Ovary (tissue), 3 donors: ENCODE measurements around the gene PRSS2.
"Not testable (repeated sequence)": the region's sequence is repeated elsewhere in the genome, so short reads cannot be mapped to it uniquely, and the experiment has no call there.

Experiments
- POLR2A ChIP-seq: fragments of 450-650 bp; IDR thresholded peaks from one replicate; pipeline ENCODE4 v1.6.1; 2017; ENCODE audit warnings: antibody characterized with exemption, mild to moderate bottlenecking, moderate library complexity
- TF ChIP-seq, protein P1 (sequence below), 3 donors: fragments of 450-650 bp in 2 of 3; fragments of 200-600 bp in 1 of 3; IDR thresholded peaks; one replicate each; pipeline versions ENCODE4 v1.5.1 to v1.8.0; 2016 to 2022; ENCODE audit warnings: antibody characterized with exemption in 3 of 3, mild to moderate bottlenecking in 1 of 3
- donor health status: DM: no; HTN: no; CAD: no.

DNA sequence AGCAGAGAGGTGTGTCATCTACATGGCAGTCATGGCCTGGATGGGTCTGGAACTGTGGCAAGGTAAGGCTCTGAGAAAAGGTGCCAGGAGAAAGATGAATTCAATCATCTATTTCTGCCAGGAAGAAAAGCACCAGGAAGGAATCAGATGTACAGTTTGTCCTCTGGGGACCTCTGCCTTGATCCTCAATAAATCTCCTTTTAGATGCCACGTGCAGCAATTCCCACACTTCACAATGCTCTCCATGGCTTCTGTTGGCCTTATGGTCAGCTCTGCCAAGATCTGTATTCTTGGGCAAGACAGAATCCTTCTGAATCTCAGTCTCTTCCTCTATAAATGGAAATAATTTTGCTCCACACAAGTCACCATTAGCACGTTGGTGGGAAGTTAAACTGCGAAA, 1.9 kb upstream of the PRSS2 start:
- TF ChIP-seq, protein P1, sequence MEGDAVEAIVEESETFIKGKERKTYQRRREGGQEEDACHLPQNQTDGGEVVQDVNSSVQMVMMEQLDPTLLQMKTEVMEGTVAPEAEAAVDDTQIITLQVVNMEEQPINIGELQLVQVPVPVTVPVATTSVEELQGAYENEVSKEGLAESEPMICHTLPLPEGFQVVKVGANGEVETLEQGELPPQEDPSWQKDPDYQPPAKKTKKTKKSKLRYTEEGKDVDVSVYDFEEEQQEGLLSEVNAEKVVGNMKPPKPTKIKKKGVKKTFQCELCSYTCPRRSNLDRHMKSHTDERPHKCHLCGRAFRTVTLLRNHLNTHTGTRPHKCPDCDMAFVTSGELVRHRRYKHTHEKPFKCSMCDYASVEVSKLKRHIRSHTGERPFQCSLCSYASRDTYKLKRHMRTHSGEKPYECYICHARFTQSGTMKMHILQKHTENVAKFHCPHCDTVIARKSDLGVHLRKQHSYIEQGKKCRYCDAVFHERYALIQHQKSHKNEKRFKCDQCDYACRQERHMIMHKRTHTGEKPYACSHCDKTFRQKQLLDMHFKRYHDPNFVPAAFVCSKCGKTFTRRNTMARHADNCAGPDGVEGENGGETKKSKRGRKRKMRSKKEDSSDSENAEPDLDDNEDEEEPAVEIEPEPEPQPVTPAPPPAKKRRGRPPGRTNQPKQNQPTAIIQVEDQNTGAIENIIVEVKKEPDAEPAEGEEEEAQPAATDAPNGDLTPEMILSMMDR (IDR thresholded peaks at IDR 0.05): not testable (repeated sequence)
- TF ChIP-seq POLR2A: not testable (repeated sequence)
